Mesendoderm (in vitro differentiated cells): ENCODE data around the gene HEPH.

Source experiments
- DNase-seq: peaks from one replicate; pipeline ENCODE4 v3.0.0; 2013
- H2AK5ac ChIP-seq: 2 replicates; pipeline ENCODE4 v1.6.1; 2013; ENCODE audit warnings: low read length, inconsistent platforms
- H2BK120ac ChIP-seq: 2 replicates; pipeline ENCODE4 v1.6.1; 2013; ENCODE audit warnings: low read depth, mild to moderate bottlenecking, low read length, moderate library complexity, mixed read lengths
- H2BK15ac ChIP-seq: replicated peaks from 2 replicates; pipeline ENCODE4 v1.6.1; 2013; ENCODE audit warnings: low read depth, mild to moderate bottlenecking, moderate library complexity
- H2BK5ac ChIP-seq: 2 replicates; pipeline ENCODE4 v1.6.1; 2013; ENCODE audit warnings: low read length, inconsistent platforms
- H3K18ac ChIP-seq: 2 replicates; pipeline ENCODE4 v1.6.1; 2013; ENCODE audit warnings: mild to moderate bottlenecking, low read length, mixed read lengths
- H3K23ac ChIP-seq: one replicate; pipeline ENCODE4 v1.6.1; 2013; ENCODE audit warnings: low read length
- H3K27ac ChIP-seq: 2 replicates; pipeline ENCODE4 v1.5.1; 2013; ENCODE audit warnings: low read depth, mild to moderate bottlenecking, inconsistent platforms, low read length, moderate library complexity
- H3K27me3 ChIP-seq: 2 replicates; pipeline ENCODE4 v1.6.1; 2013; ENCODE audit warnings: low read length, control low read depth, mild to moderate bottlenecking, inconsistent platforms; ENCODE audit not compliant: insufficient read depth, poor library complexity
- H3K36me3 ChIP-seq: 2 replicates; pipeline ENCODE4 v1.6.1; 2013; ENCODE audit warnings: low read length, inconsistent platforms; ENCODE audit not compliant: control insufficient read depth, insufficient read depth
- H3K4ac ChIP-seq: one replicate; pipeline ENCODE4 v1.6.1; 2013; ENCODE audit warnings: low read depth, mild to moderate bottlenecking, low read length, moderate library complexity
- H3K4me1 ChIP-seq: 2 replicates; pipeline ENCODE4 v1.6.1; 2013; ENCODE audit warnings: low read depth, low read length, inconsistent platforms; ENCODE audit not compliant: control insufficient read depth
- H3K4me2 ChIP-seq: 2 replicates; pipeline ENCODE4 v1.6.1; 2013; ENCODE audit warnings: low read length
- H3K4me3 ChIP-seq: 2 replicates; pipeline ENCODE4 v1.5.1; 2013; ENCODE audit warnings: mild to moderate bottlenecking, low read length
- H3K56ac ChIP-seq: one replicate; pipeline ENCODE4 v1.6.1; 2013; ENCODE audit warnings: low read length
- H3K79me1 ChIP-seq: 2 replicates; pipeline ENCODE4 v1.6.1; 2013; ENCODE audit warnings: low read length, inconsistent platforms
- H3K79me2 ChIP-seq: 2 replicates; pipeline ENCODE4 v1.6.1; 2013; ENCODE audit warnings: mild to moderate bottlenecking, low read length; ENCODE audit not compliant: control insufficient read depth, insufficient read depth
- H3K9ac ChIP-seq: 2 replicates; pipeline ENCODE4 v1.6.1; 2013; ENCODE audit warnings: low read length, inconsistent platforms
- H4K5ac ChIP-seq: one replicate; pipeline ENCODE4 v1.6.1; 2013; ENCODE audit warnings: low read length
- H4K8ac ChIP-seq: one replicate; pipeline ENCODE4 v1.6.1; 2013; ENCODE audit warnings: low read depth, mild to moderate bottlenecking, control low read depth, low read length, moderate library complexity
- WGBS: extraction: QIAGEN DNeasy Blood & Tissue Kit; methylation state at CpG from one replicate; pipeline ENCODE4 v1.1.7; 2013; ENCODE audit warnings: low lambda C conversion rate, missing lambda C conversion rate; ENCODE audit not compliant: insufficient coverage; ENCODE audit errors: extremely low coverage; 5-methylcytosine and 5-hydroxymethylcytosine counted together

The HEPH gene

DNA sequence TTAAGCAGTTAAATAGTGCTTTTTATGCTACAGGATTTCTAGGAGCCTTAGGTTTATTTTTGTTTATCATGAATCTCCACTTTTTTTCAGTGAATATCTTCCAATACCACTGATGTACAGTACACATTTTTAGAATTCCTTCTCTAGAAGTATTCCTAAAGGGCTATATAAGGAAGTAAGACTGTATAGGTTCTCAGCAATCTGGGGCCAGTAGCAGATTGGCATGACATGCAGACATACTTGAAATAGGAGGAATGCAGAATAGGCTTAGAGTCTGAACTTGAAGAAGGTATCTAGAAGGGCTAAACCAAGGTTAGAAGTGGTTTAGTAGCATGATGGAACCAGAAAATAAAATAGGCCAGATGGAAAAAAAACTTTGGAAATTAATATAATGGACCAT, 29.8 kb downstream of the HEPH start:
- Histone ChIP-seq H2BK5ac (no peak overlapping the region), H3K4me3 (no peak overlapping the region), H3K9ac (no peak overlapping the region), H2AK5ac (no peak overlapping the region), H3K56ac (no peak overlapping the region), H3K27me3 (no peaks in the 10 kb centered on the region), H4K5ac (no peak overlapping the region), H3K79me2 (no peaks in the 10 kb centered on the region), H3K36me3 (no peaks in the 10 kb centered on the region), H3K4me1 (no peaks in the 10 kb centered on the region), H3K79me1 (no peaks in the 10 kb centered on the region), H3K27ac (no peak overlapping the region), H3K4me2 (no peak overlapping the region), H2BK120ac (no peak overlapping the region), H3K18ac (no peak overlapping the region), H2BK15ac (no peak overlapping the region), H3K4ac (no peak overlapping the region), H3K23ac (no peak overlapping the region), H4K8ac (no peak overlapping the region)
- DNase-seq: no peak

DNA sequence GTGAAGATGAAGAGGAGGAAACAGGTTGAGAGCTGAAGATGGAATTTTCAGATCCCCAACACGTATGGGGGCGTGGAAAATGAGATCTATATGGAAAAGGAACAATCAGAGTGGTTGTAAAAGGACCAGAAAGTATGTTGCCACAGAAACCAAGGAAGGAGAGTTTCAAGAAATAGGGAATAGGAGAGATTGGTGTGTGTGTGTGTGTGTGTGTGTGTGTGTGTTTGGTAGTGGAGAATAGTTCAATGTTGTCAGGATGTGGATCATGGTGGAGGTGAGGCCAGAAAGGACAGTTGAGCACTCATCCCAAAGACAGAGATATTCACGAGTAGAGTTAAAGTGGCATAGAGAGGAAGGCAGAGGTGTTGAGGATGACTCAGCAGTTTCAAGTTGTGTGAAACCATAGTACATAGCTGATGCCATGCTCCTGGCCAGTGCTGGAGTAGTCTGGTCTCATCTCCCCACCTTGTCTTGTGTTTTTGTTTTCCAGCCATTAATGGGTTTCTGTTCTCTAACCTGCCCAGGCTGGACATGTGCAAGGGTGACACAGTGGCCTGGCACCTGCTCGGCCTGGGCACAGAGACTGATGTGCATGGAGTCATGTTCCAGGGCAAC, 36.1 kb downstream of the HEPH start:
- Histone ChIP-seq H3K27ac (no peak overlapping the region), H3K4me3 (no peak overlapping the region), H4K5ac (no peak overlapping the region), H3K4me2 (no peak overlapping the region), H3K27me3 (no peaks in the 10 kb centered on the region), H3K4me1 (no peaks in the 10 kb centered on the region), H3K56ac (no peak overlapping the region), H4K8ac (no peak overlapping the region), H3K79me2 (no peaks in the 10 kb centered on the region), H3K79me1 (no peaks in the 10 kb centered on the region), H3K36me3 (no peaks in the 10 kb centered on the region), H2BK120ac (no peak overlapping the region), H3K9ac (no peak overlapping the region), H2BK5ac (no peak overlapping the region), H2AK5ac (no peak overlapping the region), H3K23ac (no peak overlapping the region), H3K18ac (no peak overlapping the region), H2BK15ac (no peak overlapping the region), H3K4ac (no peak overlapping the region)
- no peak for DNase-seq
- no CpG with 5 or more reads among the region's 4 CpGs for WGBS

DNA sequence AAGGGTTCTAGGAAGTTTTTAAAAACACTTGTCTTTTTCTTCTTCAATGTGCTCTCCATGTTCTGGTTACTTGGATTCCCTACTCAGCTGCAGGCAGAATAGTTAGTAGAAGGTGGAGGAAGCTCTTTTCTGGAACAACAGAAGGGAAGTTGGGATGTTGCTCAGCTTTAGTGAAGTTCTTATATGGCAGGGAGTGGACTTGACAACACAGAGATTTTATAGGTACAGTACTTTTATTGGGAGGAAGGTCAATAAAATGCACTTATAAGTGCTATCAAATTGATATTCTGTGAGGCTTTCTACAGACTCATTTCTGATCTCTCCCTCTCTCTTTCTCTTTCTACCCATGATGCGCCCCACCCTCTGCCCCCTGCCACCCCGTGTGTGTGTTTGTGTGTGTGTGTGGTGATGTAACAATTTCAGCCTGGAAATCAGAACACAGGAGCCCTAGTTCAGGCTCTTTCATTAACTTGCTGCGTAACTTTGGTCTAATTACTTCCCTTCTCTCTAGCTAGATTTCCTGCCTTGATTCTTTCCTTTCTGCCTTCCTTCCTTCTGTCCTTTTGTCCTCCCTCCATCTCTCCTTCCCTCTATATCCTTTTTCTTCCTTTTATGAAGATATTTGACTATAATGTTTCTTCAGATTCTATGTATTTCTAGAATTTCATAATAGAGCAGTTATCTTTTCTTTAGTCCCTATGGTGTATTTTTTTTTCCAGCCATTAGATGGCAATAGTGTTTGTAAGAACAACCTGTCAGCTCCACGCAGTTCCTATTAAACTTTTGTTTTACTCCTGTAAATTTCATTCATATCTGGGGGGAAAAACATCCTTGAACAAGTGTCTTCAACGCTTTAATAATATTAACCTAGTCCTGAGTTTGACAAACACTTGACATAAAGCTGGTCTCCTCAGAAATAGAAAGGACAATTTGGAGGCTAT, 37.1 kb downstream of the HEPH start:
- no peaks in the 10 kb centered on the region for H3K79me1 ChIP-seq
- no peak overlapping the region for H3K4me2 ChIP-seq
- H2BK15ac ChIP-seq: no peak overlapping the region
- H2AK5ac ChIP-seq: no peak overlapping the region
- no peak overlapping the region for H3K9ac ChIP-seq
- H3K4me1 ChIP-seq: no peaks in the 10 kb centered on the region
- no peak overlapping the region for H2BK120ac ChIP-seq
- H3K23ac ChIP-seq: no peak overlapping the region
- no peak overlapping the region for H3K18ac ChIP-seq
- no peaks in the 10 kb centered on the region for H3K79me2 ChIP-seq
- no peak overlapping the region for H4K5ac ChIP-seq
- no CpG with 5 or more reads among the region's 5 CpGs for WGBS
- H2BK5ac ChIP-seq: no peak overlapping the region
- H3K4me3 ChIP-seq: no peak overlapping the region
- no peaks in the 10 kb centered on the region for H3K27me3 ChIP-seq
- no peak overlapping the region for H4K8ac ChIP-seq
- H3K27ac ChIP-seq: no peak overlapping the region
- no peak for DNase-seq
- no peak overlapping the region for H3K4ac ChIP-seq
- H3K36me3 ChIP-seq: no peaks in the 10 kb centered on the region
- H3K56ac ChIP-seq: no peak overlapping the region

DNA sequence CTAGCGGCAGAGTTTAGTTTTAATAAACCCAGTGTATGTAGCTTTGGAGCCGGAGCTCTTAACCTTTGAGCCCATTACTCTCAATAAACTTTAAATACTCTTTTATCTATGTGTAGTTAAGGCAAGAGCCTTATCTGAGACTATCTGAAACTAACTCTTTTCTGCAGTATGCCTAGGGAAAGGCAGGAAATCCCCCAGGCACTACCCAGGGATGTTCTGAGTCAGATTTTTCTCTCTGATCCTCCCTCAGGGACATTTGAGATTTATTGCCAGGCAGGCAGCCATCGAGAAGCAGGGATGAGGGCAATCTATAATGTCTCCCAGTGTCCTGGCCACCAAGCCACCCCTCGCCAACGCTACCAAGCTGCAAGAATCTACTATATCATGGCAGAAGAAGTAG, 39.1 kb downstream of the HEPH start:
- H2AK5ac ChIP-seq: no peak overlapping the region

DNA sequence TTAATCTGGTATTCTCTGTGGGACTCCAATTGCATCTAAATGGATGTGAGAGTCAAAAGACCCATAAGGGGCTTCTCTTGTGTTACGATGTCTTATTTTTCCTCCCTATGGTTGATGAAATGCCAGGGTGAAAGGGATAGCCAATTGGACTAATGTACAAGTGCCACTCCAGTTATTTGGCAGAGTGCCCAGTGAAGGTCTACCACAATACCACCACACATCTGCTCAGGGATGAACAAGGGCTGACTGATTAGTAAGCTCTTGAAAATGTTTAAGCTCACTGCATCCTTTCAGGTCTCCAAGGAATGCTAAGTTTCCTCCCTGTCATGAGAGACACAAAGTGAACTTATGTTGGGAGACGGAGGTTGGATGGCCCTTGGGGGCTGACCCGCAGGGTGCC, 57.8 kb downstream of the HEPH start:
- Histone ChIP-seq H4K8ac (no peak overlapping the region), H3K4ac (no peak overlapping the region), H3K4me1 (no peaks in the 10 kb centered on the region), H3K36me3 (no peaks in the 10 kb centered on the region), H3K4me2 (no peak overlapping the region), H3K79me1 (no peaks in the 10 kb centered on the region), H2BK120ac (no peak overlapping the region), H3K18ac (no peak overlapping the region), H3K27me3 (no peaks in the 10 kb centered on the region), H3K56ac (no peak overlapping the region), H4K5ac (no peak overlapping the region), H3K79me2 (no peaks in the 10 kb centered on the region), H2BK5ac (no peak overlapping the region), H3K4me3 (no peak overlapping the region), H2AK5ac (no peak overlapping the region), H3K27ac (no peak overlapping the region), H2BK15ac (no peak overlapping the region), H3K9ac (no peak overlapping the region), H3K23ac (no peak overlapping the region)
- DNase-seq: no peak
- no CpG with 5 or more reads among the region's 3 CpGs for WGBS

More for the DNA sequence above, 39.1 kb downstream of the HEPH start:
- no peak overlapping the region for H2BK15ac ChIP-seq
- WGBS: no CpG with 5 or more reads among the region's 5 CpGs
- no peak overlapping the region for H4K8ac ChIP-seq
- H3K79me2 ChIP-seq: no peaks in the 10 kb centered on the region
- H3K4ac ChIP-seq: no peak overlapping the region
- no peaks in the 10 kb centered on the region for H3K4me1 ChIP-seq
- no peaks in the 10 kb centered on the region for H3K36me3 ChIP-seq
- no peak overlapping the region for H4K5ac ChIP-seq
- no peak overlapping the region for H3K9ac ChIP-seq
- H3K79me1 ChIP-seq: no peaks in the 10 kb centered on the region
- no peak overlapping the region for H2BK5ac ChIP-seq
- H3K18ac ChIP-seq: no peak overlapping the region
- H3K23ac ChIP-seq: no peak overlapping the region
- no peak overlapping the region for H2BK120ac ChIP-seq
- H3K27ac ChIP-seq: no peak overlapping the region
- no peak overlapping the region for H3K4me3 ChIP-seq
- no peak for DNase-seq
- no peak overlapping the region for H3K4me2 ChIP-seq
- H3K27me3 ChIP-seq: no peaks in the 10 kb centered on the region
- no peak overlapping the region for H3K56ac ChIP-seq
